ENCODE results near the gene RPS23. TPM values are rescaled to one million over a fixed set of nuclear protein-coding genes. Genes with fewer than 3 reads are reported as not detected.
"Not testable (repeated sequence)": the region's sequence is repeated elsewhere in the genome, so short reads cannot be mapped to it uniquely, and the experiment has no call there.

RPS23 gene
- total RNA-seq, 1 experiment from 2014 or later: 3,610 TPM

DNA sequence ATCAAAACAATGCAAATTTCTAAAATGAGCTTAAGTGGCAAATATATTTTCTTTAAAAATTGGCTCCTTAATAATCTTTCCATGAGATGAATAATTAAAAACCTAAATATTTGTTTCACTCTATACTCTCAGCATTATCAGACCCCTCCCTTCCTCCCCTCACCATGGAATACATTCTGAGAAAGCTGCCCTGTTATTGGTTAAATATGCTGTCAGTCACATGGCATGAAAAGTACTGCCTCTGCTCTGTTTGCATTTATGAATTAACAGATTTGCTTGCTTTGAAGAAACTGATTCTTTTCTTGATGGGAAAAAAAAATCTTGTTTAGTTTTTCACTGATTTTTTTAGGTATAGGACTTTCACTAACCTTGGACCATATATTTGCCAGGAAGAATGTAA, 17.0 kb upstream of the RPS23 start:
- in situ Hi-C loops (cut with HindIII; ENCODE audit: low sequenced_read_pairs): no loop called here
- DNase-seq (ENCODE audit: low spot score): no peak

DNA sequence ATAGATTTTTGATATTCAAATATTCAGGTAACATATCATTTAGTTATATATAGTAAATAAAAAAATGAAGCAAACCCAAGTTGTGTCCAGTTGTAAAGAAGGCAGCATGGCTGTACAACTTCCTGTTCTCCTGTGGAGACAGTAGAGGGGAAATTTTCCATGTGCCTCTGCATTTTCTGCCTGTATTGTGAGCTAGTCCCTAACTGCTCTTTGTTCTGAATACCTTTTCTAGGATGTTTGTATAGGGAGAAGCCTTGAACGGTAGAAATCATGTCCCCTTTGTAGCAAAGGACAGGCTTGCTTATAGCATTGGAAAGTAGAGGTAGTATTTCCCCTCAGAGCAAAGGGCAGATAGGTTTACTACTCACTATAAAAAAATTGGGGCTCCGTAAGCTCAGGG, 13.3 kb upstream of the RPS23 start:
- in situ Hi-C loops (cut with HindIII; ENCODE audit: low sequenced_read_pairs): no loop called here
- no peak for DNase-seq (ENCODE audit: low spot score)

DNA sequence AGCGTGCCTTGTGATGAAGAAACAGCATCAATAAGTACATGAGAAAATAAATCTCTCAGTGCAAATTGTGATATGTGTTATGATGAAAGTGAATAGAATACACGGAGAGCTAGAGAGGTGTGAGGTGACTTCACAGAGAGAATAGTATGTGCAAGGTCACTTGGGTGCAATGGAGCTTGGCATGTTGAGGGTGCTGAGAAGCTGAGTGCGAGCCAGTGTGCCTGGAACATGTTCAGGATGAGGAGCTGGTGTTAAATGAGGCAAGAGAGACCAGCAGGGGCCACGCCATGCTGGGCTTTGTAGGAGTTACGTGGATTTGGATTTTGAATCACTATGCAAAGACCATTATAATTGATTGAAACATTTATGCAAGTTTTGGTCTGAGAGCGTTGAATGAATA, 12.8 kb upstream of the RPS23 start:
- DNase-seq (ENCODE audit: low spot score): no peak
- in situ Hi-C loops (cut with HindIII; ENCODE audit: low sequenced_read_pairs): no loop called here

DNA sequence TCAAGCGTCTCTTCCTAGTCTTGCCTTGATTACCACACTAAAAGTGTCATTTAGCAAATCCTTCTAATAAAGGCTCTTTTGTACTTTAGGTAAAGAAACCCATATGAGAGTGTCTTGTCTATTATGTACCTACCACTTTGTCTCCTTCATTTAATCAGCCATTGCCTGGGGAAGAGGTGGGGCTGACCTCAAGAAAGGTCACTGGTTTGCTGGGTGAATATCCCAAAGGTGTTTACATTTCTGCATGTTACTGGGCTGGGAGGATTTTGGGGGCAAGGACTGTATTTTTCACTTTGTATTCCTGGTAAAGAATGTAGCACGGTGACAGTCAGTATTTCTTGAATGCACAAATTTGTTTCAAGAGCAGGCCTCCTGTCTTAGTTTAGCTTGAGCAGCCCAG, 11.9 kb upstream of the RPS23 start:
- no peak for DNase-seq (ENCODE audit: low spot score)
- in situ Hi-C loops (cut with HindIII; ENCODE audit: low sequenced_read_pairs): no loop called here

DNA sequence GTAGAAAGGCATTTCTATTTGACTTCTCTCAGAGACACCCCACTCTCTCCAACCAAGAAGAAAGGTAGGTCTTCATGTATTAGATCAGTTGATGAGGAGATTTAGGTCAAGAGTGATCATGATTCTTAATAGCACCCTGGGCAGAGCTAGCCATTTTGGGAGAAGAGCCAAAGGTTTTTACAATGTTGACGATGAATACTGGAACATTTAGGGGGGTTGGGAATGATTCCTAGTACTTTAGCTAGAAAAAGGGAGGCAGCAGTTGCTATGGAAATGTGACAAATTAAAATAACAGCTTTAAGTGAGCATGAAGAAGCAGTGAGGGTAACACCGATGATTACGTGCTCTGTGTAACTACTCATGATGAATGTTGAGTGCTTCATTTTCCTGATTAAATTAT, 9.5 kb upstream of the RPS23 start:
- in situ Hi-C loops (cut with HindIII; ENCODE audit: low sequenced_read_pairs): no loop called here
- DNase-seq (ENCODE audit: low spot score): no peak

DNA sequence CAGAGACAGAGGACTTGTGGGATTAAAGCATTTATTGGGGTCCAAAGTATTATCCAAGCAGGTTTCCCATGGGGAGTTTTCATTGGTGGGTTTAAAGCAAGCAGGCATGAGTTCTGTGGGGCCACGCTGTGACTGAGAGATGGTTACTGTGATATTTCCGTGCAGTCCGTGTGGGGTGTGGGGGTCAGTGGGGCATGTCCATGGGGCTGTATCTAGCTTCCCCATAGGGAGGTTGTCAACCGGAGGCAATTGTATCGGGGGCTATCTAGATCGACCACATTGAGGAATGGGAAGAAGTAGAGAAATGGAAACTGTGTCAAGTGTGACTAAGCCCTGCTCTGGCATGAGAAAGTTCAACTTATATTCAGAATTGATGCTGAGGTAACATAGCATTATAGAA, 7.1 kb upstream of the RPS23 start:
- DNase-seq (ENCODE audit: low spot score): no peak
- in situ Hi-C loops (cut with HindIII; ENCODE audit: low sequenced_read_pairs): no loop called here

DNA sequence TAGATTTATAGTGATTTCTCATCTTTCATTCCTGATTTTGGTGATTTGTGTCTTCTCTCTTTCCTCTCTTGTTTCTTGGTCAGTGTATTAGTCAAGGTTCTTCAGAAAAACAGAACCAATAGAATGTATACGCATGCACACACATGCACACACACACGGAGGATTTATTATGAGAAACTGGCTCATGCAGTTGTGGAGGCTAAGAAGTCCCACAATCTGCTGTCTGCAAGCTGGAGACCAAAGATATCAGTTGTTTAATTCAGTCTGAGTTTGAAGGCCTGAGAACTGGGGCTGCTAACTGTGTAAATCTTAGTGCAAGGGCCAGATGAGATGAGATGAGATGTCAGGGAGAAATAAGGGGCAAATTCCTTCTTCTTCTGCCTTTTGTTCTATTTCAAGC, 5.7 kb upstream of the RPS23 start:
- no peak for DNase-seq (ENCODE audit: low spot score)
- in situ Hi-C loops (cut with HindIII; ENCODE audit: low sequenced_read_pairs): no loop called here

DNA sequence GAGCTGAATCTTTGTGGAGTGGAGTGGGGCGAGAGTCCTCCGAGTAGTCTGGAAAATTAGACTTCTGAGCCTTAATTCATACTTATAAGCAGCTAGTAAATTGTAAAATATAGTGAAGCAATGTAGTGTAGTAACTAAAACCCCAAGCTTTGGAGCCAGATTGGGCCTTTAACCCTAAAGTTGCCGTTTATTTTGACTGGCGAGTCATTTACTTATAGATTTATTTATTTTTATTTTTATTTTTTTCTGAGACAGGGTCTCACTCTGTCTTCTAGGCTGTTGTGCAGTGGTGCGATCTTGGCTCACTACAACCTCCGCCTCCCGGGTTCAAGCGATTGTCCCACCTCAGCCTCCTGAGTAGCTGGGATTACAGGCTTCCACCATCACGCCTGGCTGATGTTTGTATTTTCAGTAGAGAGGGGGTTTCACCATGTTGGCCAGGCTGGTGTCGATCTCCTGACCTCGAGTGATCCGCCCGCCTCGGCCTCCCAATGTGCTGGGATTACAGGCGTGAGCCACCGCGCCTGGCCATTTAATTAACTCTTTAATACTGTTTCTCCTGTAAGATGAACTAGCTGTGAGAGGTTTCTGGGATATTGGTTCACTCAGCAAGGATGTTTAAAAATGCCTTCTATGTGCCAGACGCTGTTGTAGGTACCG, 687 bp upstream of the RPS23 start:
- in situ Hi-C loops (cut with HindIII; ENCODE audit: low sequenced_read_pairs): no loop called here
- no peak for DNase-seq (ENCODE audit: low spot score)

DNA sequence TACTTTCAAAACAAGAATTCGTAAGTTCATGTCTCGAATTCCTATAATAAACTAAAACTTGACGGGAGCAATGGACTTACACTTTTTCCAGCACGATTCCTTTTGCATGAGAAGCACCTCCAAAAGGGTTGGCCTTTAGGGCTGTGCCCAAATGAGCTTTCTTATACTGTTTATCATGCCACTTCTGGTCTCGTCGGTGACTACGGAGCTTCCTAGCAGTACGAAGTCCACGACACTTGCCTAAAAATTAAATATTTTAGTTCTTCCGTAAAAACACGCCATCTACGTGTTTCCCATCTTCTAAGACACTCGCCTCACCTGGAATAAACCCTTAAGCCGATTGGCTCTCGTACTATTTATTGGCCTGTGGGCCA, 554 bp downstream of the RPS23 start:
- in situ Hi-C loops (cut with HindIII; ENCODE audit: low sequenced_read_pairs): no loop called here

DNA sequence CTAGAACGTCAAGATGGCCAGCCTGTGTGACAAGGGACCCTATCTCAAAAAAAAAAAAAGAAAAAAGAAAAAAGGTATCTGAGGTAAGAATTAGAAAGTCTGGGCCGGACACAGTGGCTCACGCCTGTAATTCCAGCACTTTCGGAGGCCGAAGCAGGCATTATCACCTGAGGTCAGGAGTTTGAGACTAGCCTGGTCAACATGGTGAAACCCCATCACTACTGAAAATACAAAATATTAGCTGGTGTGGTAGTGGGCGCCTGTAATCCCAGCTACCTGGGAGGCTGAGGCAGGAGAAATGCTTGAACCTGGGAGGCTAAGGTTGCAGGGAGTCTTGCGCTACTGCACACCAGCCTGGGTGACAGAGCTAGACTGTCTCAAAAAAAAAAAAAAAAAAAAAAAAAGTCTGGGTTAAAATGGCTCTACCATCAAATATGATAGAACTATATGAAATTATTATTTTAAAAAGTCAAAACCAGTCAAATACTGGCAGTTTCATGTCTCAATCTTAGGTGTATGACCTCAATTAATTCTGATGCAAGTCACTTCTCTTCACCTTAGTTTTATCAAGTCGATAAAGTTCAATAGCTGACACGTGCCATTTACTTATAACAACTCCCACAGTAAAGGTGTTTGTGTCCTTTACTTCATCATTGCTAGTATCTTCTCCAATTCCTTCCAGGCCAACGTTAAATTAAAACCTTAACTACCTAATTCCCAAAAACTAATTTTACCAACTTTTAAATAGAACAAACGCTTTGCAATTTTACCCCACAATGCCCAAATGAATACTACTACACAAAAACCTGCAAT, 1.1 kb downstream of the RPS23 start:
- no peak for DNase-seq (ENCODE audit: low spot score)
- in situ Hi-C loops (cut with HindIII; ENCODE audit: low sequenced_read_pairs): no loop called here

More for the DNA sequence above, 554 bp downstream of the RPS23 start:
- DNase-seq (ENCODE audit: low spot score): no peak

DNA sequence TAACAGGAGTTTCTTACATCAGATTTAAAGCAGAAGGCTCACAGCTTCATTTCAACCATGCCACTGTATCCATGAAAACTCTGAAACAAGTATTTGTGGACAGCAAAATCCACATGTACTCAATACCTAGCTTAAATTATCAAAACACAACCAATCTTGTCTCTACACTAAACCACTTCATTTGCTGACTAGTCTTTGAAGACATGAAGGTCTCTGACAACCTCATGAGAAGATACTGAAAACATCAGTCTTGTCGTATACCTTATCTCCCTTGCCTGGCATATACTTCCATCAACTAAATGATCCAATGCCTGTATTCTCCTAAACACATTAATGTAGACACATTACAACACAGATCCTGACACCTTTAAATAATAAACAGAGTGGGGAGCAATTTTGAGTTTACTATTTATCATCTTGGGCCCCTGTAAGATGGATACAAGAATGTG, 2.9 kb downstream of the RPS23 start:
- in situ Hi-C loops (cut with HindIII; ENCODE audit: low sequenced_read_pairs): no loop called here
- no peak for DNase-seq (ENCODE audit: low spot score)

DNA sequence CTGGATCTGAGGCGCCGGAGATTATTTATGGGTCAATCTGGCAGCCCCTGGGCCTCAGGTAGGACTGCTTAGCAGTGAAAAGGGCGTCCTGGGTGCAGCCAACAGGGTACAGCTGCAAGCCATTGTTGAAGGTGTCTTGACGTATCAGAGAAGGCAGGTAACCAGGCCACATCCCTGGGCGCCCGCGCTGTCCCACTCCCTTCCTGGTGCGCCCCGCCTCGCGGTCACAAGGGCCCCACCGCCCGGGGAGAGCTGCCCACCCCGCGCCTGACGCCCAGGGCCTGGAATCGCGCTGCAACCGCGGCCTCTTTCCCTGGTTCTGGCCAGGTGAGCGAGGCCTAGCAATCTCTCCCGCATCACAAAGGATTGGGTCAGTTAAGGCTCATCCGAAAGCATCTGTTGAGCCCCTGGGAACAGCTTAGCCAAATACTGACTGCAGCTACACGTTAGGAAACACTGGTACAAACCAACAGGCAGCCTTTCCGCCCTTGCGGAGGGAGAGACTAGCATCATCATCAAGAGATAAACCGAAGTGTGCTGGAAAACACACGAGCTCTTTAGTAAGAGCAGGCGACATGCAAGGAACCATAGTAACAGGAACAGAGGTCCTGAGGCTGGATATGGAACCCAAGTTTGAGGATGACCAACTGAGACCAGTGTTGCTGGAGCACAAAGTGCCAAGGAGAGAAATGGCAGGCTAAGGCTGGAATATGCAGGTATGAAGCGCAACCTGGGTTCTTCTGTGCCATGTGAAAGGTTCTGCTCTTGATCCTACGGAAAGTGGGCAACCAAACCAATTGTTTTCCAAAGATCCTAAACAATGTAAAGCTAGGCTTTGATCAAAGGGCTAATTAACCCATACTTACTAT, 3.6 kb downstream of the RPS23 start:
- in situ Hi-C loops (cut with HindIII; ENCODE audit: low sequenced_read_pairs): no loop called here
- DNase-seq (ENCODE audit: low spot score): no peak

DNA sequence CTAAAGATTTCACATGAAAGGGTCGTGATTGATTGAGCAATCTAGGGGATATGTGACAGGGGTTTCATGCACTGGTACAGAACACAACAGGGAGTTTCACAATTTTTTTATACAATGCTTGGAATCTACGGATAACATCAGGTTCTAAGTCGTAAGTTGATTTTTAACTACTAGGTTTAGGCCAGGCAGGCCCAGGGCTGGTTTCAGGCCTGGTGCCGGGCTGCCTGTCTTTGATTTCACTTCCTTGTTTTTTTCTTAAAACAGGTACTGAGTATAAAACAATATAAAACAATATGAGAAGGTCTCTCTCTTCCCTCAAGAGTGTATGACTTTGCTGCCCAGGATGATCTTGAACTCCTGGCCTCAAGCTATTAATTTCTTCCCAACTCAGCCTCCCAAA, 4.7 kb downstream of the RPS23 start:
- DNase-seq (ENCODE audit: low spot score); in situ Hi-C loops (cut with HindIII; ENCODE audit: low sequenced_read_pairs): not testable (repeated sequence)

DNA sequence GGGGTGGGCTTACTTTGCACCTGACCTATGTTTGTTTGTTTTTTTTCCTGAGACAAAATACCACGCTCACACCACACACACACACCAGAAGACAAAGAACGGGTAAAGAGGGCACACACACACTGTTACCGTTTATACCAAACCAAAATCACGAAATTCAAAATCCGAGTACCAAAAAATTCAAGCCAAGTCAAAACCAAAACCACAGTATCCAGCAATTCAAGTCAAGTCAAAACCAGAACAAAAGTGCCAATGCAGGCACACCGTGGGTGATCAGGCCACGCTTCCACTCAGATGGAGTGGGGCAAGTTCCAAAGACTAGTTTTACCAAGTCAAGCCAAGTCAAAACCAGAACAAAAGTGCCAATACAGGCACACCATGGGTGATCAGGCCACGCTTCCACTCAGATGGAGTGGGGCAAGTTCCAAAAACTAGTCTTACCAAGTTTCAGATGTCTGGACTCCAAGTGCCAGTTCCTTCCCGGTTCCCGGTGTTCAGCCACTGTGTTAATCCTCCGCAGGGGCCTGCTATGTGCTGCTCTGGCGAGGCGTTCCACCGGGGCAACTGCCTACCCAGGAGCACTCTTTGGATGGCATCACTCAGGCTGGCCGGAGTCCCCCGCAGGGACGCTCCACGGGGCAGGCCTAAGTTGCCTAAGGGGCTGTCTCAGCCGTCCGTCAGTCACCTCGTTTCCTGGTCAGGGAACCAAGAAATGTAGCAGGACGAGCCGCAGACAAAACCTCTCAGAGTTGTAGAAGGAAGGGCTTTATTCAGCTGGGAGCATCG, 5.4 kb downstream of the RPS23 start:
- DNase-seq (ENCODE audit: low spot score); in situ Hi-C loops (cut with HindIII; ENCODE audit: low sequenced_read_pairs): not testable (repeated sequence)

DNA sequence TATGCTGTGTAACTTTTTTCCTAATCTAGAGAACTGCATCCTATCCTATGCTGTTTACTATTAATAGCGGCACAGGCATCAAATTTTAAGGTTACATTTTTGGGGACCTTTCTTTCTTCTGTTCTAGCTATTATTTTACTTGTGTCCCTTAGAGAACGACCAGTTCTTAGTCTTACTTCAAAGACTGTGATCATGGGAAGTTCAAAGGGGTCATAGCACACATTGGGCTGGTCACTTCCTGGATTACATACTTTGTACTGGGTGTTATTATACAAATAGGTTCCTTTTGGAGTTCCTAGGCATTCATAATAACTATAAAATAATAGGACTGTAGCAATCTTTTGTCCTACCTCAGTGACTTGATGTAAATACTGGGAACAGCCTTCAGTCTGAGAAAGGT, 8.8 kb downstream of the RPS23 start:
- in situ Hi-C loops (cut with HindIII; ENCODE audit: low sequenced_read_pairs); DNase-seq (ENCODE audit: low spot score): not testable (repeated sequence)

DNA sequence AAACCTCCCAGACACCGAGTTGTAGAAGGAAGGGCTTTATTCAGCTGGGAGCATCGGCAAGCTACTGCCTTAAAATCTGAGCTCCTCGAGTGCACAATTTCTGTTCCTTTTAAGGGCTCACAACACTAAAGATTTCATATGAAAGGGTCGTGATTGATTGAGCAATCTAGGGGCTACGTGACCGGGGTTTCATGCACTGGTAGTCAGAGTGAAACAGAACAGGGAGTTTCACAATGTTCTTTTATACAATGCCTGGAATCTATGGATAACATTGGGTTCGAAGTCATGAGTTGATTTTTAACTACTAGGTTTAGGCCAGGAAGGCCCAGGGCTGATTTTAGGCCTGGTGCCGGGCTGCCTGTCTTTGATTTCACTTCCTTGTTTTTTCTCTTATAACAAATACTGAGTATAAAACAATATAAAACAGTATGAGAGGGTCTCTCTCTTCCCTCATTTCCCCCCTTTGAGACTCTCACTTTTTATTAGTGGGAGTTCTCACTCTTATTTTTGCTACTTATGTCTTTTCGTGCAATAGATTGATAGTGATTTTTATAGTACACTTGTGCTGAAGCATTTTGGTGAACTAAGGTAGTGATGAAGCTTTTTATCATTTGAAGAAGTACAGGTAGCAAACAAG, 10.7 kb downstream of the RPS23 start:
- DNase-seq (ENCODE audit: low spot score); in situ Hi-C loops (cut with HindIII; ENCODE audit: low sequenced_read_pairs): not testable (repeated sequence)

DNA sequence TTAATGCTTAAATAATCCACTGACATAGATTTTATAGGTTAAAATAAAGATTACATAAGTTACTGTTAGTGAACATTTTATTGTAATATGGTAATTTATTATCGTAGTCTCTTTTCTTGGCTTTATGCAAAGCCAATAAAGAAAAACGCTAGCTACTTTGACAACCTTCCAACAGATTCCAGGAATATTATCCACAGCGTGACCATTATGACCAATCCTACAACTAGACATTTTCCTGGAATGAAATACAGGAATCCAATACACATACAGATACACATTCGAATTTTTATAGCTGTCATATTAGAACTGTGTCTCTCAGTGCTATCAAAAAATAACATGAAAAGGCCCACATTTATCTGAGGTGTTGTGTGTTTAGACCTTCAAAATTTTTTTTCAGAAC, 13.1 kb downstream of the RPS23 start:
- DNase-seq (ENCODE audit: low spot score): no peak
- in situ Hi-C loops (cut with HindIII; ENCODE audit: low sequenced_read_pairs): no loop called here

DNA sequence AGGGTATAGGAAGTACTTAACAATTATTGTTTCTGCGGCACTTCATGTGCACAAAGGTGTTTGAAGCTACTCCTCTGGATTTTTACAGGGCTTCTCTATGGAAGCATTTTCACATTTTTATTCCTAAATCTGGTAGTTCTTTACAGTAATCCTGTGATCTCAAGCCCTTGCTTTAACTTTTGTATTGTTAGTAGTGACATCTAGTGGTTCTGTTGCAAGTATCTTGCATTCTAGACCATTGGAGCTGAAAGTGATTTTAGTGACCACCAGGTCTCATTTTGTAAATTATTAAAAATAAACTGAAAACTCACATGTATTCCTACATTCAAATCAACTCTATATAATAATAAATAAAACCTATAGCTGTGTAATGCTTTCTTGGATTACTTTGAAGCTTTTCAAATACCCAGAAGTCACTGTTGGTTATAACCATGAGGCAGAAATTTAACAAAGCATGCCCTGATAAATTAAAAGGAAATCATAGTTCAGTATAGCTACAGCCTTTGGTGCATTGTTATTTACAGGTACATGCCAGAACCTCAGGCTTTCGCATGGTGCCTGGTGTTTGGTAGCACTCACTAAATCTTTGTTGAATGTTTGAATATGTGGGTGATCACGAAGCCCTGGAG, 18.9 kb downstream of the RPS23 start:
- in situ Hi-C loops (cut with HindIII; ENCODE audit: low sequenced_read_pairs): no loop called here

More for the DNA sequence above, 18.9 kb downstream of the RPS23 start:
- DNase-seq (ENCODE audit: low spot score): peak; percentile 49
